GM19238 (cell line): ENCODE results near the gene GNB1L.

Source experiments
- DNase-seq: peaks from one replicate; pipeline ENCODE4 v3.0.0; 2011; ENCODE audit warnings: low spot score; ENCODE audit not compliant: insufficient read length

GNB1L gene

DNA sequence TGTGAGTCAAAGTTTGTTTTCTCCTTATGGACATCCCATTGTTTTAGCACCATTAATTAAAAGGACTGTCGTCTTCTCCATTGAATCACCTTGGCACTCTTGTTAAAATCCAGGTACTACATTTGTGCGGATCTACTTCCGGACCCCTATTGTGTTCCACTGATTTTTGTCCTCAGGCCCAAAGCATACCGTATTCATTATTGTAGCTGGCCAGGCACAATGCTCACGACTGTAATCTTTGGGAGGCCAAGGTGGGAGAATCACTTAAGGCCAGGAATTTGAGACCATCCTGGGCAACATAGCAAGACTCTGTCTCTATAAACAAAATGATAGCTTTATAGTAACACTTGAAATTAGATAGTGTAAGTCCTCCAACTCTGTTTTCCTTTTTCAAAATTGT lies 8.9 kb upstream of the GNB1L start:
- DNase-seq = no peak

DNA sequence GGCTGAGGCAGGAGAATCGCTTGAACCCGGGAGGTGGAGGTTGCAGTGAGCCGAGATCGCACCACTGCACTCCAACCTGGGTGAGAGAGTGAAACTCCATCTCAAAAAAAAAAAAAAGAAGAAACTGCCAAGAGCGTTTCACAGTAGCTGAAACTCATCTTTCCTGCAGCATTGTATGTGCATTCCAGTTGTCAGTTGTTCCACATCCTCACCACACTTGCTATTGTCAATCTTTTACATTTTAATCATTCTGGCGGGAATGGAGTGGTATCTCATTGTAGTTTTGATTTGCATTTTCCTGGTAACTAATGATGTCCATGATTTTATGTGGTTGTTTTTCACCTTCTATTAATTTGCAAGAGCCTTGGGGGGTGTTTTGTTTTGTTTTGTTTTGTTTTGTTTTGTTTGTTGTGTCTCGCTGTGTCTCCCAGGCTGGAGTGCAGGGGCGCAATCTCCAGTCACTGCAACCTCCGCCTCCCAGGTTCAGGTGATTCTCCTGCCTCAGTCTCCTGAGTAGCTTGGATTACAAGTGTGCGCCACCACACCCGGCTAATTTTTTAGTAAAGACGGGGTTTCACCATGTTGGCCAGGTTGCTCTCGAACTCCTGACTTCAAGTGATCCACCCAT lies 8.1 kb upstream of the GNB1L start:
- DNase-seq = no peak

DNA sequence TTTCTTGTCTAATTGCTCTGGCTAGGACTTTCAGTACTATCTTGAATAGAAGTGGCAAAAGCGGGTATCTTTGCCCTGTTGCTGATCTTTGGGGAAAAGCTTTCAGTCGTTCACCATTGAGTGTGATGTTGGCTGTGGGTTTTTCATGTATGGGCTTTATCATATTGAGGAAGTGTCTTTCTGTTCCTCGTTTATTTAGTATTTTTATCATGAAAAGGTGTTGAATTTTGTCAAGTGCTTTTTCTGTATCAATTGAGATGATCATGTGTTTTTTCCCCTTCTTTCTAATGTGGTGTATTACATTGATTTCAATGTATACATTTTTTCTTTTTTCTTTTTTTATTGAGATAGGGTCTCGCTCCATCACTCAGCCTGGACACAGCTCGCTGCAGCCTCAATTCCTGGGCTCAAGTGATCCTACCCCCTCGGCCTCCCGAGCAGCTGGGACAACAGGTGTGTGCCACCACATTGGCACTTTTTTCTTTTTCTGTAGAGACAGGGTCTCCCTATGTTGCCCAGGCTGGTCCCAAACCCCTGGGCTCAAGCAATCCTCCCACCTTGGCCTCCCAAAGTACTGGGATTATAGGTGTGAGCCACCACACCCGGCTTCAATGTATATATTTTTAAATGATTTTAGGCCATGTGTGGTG lies 5.3 kb upstream of the GNB1L start:
- no peak for DNase-seq

DNA sequence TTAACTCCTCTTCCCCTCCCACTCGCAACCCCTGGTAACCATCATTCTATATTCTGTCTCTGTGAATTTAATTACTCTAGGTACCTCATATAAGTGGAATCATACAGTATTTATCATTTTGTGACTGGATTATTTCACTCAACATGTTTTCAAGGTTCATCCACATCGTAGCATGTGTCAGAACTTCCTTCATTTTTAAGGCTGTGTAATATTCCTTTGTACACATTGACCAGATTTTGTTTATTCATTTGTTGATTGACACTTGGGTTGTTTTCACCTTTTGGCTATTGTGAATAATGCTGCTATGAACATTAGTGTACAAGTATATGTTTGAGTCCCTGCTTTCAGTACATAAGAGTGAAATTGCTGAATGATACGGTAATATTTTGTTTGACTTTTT lies 2.7 kb upstream of the GNB1L start:
- DNase-seq = no peak

DNA sequence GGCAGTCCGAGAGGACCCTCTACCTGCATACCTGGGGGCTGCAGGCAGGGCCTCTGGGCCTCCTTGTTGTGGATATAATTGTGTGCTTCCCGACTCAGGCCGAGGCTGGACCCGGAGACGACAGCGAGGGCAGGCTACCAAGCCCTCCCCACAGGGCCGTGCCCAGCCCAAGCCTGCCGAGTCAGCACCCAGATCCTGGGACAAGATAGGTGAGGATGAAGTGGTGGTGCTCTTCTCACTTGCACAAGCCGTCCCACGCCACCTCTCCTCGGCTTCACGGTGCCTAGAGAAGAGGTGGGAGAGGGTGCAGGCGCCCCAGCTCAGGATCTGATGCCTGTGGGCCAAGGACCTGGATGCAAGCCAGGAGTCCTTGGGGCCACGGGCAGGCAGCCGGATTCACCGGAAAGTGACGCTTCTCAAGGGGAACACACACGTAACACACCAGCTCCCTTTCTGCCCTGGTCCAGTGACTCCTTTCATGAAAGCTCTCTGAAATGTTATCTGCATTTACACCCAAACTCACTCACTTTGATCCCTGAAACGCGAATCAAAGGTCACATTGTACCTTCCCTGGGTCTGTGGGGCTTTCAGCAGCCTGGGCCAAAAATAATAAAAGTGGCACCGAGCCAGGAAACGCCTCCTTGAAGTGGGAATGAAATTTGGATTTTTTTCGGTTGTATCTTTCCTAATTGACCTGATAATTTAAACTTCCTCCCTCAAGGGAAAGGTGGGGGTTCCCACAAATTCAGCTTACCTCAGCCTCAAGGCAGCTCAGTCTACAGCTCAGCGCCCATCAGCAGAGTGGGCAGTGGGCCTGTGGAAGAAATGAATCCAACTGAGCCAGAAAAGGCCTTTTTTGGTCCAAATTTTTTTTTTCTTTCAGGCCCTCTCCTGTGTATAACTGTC lies 1.1 kb upstream of the GNB1L start:
- DNase-seq = peak; percentile 56

DNA sequence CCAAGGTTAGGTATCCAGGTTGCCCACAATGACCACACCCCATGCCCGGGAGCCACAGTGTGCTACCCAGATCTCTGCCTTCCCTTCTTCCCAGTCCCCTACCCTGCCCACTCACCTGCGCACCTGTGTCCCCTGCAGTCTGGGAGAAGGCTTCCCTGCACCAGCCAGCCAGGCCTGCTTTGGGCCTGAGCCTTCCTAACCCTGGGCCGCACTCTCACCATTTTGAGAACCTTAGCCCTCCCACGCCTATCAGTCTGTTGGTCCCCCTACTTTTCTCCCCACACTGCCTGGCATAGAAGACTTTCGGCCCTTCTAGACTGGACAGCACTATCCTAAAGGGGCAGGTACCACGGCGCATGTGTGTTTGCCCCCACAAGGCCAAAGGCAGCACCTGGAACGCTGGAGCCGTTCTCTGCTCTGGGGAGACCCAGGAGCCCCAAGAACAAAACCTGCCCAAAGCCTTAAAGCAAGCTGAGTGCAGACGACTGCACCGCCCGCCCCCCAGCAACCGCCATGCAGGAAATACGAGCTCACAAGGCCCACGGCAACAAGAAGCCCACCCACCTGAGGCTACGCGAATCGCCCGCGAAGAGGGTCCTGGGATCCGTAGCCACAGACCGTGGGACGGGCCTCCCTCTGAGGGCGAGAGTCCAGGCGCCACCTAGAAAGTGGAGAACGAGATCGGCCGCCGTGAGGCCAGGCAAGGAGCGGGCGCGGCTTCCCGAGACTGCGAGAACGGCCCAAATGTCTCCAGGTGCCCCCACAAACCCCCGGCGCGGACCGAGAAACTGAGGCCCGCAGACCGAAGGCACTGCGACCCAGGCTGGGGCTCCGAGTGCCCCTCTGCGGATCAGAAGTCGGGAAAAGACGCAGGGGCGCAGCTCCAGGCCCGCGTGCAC lies 546 bp downstream of the GNB1L start:
- no peak for DNase-seq

DNA sequence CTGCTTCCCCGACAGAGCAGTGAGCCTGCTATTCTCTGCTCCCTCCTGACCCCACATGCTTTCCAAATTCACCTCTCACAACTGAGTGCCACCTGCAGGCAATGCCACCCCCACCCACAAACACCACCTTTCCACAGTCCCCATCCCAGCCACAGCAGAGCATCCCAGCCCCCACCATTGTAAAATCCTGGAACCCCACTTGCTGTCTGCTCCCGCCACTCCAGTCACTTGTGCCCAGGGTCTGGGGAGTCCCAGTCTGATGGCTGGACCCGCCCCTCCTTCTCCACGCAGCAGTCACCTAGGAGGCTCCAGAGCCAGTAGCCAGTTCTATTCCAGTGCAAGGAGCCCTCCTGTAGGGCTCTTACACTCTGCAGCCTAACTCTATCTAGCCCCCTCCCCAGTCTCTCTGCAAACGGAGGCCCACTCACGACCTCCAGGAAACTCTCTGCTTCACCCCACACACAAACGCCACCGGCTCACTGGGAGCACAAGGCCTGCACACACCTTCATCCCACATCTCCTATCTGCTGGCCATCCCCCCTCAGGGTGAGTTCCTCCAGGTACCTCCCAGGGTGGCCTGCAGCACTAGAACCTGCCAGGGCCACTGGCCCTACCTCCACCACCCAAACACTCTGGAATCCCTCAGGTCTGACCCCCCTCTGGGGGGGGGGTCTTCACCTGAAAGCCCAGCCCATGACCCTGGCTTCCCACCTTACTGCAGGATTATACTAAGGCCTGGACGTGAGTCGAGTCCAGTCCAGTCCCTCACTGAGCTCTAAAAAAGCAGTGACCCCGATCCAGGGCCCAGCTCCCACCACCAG lies 1.4 kb downstream of the GNB1L start:
- DNase-seq = no peak

DNA sequence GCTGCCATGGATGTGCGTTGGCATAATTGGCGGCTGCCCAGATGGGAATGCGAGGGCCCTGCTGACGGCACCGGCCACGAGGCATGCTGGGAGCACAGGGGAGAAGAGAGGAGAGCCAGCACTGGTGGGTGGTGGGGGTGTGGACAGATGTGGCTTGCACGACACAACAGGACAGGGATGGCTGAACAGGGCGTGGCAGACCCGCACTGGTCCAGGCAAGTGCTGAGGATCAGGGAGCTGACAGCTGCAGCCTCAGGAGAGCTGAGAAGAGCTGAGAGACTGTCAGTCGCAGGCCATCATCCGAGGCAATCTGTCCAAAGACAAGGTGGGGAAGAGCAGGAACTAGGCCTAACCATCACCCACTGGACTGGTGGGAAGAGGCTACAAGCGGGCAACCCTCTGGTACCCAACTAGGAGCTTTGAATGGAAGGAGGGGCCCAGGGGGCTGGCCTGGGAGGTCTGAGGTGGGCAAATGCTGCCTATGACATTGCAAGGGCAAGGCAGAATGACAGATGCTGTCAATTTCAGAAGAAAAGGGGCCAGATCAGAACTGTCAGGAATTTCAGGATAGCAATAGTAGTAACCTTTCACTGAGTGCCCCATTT lies 2.4 kb downstream of the GNB1L start:
- no peak for DNase-seq

DNA sequence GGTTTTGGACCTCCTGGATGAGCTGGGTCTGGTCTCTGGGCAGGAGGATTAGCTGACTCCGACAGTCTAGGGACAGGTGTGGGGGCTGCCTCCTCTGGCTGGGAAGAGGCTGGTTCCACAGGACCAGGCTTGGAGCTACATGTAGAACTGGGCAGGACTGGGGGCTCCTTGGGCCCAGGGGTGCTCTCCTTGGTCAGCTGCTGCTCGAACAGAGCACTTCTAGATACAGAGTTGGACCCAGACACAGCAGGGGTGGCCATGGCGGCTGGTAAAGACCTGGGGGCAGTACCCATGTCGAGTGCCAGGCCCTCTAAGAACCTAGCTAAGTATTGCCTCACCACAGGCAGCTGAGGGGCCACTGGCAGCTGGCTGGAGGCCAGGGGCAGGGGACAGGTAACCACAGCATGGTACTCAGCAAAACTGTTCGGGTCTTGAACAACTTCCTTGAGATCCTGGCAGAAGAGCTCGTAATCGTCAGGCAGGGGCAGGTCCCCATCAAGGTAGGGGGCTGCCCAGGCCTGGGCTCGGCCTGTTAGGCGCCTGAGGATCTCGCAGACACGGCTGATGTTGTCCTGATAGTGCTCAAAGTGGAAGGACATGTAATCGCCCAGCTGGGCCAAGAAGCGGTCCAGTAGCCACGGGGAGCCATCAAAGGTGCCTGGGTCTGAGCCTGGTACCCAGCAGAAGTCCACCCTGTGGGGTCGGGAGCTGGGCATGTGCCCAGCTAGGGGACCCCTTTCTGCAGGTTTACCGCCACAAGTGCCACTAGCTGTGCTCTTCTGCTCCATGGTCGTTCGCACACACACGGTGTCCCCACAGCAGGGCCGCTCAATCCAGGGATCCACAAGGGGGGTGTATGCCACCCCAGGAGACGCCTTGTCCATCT lies 3.1 kb downstream of the GNB1L start:
- no peak for DNase-seq

DNA sequence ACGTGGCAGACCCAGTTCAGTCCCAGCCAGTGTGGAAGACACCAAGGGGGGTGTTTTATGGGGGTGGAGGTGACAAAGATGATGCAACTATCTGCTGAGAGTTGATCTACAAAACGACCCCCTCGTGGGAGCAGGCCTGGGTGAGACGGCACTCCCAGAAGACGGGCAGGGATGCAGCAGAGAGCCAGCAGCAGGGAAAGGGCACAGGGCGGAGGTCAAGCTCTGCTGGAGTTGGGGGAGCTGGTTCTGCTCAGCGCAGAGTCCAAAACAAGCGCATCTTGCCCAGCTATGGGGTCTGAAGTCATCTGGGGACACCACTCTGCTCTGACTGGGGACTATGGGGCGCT lies 3.9 kb downstream of the GNB1L start:
- DNase-seq = no peak

DNA sequence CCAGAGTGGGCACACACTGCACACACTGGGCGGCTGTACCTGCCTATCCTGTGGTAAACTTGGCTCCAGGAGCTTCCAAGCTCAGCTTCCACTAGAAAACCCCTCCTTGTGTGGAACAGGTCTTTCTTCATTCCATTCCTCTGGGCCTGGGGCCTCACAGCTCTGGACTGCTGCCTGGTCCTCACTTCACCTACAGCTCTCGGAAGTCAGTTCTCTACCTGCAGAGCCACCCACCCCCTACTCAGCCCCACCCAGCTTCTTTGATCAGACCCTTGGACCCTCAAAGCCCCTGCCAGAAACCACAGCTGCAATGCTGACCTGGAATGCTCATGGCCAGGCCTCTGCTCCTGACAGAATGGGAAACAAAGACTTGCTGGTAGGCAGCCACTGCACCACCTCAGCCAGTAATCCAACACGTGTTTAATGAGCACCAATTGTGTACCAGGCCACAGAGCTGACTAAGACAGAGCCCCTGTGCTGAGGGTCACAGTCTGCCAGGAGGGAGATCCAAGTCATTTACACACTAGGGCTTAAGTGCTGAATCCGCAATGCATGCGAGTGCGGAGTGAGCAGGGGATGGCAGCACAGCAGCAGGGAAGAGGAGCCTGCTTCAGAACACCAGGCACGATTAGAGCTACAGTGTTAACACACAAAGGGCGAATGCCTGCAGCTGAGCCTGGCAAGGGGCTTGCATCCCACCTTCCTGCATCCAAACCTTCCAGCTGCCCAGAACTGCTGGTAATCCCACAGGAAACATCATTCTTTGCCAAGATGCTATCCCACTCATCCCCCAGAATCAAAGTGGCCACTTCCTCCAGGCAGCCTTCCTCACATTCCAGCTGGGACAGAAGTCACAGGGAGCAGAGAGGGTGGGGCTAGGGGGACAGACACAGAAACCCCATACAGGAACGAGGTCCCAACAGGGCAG lies 4.6 kb downstream of the GNB1L start:
- no peak for DNase-seq

DNA sequence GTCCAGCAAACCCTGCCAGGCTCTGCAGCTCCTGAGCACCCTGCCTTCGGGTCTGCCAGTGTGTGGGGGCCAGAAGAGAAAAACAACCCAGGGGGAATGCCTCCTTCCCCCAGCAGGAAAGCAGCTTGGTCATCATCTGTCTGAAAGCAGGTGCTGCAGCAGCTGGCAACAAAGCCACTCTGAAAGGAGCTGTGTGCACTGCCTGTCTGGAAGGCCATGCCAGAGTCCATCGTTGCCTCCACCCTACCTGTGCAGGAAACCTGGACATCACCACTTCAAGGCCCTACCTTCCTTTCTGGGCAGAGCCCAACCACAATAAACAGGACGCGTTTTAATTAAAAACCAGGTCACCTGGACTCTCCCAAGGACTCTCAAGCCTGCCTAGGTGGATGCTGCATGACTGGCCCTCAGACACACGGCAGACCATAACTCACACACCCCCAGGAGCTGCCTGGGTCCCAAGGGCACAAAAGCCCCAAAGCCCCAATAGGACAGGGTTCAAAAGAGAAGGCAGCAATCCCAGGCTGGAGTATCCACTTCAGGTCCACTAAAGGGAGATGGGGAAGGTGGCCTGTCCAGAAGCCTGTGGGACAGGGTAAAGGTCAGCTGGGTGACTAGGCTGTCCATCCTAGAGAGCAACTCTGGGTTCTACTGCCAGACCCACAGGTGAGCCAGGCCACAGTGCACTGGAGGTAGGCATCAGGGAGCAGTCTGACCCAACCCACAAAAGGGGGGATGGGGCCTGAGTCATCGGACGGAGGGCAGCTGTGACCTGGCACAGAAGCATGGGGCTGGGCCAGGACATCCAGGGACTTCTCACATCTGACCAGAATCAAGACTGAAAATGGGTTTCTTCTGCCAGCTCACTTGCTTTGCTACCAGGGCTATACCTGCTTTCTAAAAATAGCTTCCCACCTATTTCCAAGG lies 6.1 kb downstream of the GNB1L start:
- no peak for DNase-seq

DNA sequence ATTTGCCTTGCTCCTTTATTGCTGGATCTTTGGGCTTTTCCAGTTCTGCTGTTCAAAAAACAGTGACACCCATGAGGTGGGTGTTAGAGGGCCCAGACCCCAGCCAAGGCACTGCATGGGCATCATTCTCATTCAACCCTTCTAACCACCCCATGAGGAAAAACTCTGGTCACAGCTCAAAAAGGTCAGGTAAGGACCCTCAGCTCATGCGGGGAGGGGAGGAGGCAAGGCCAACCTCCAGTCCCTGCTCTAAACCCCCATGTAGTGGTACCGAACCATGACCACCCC lies 7.4 kb downstream of the GNB1L start:
- DNase-seq = no peak

DNA sequence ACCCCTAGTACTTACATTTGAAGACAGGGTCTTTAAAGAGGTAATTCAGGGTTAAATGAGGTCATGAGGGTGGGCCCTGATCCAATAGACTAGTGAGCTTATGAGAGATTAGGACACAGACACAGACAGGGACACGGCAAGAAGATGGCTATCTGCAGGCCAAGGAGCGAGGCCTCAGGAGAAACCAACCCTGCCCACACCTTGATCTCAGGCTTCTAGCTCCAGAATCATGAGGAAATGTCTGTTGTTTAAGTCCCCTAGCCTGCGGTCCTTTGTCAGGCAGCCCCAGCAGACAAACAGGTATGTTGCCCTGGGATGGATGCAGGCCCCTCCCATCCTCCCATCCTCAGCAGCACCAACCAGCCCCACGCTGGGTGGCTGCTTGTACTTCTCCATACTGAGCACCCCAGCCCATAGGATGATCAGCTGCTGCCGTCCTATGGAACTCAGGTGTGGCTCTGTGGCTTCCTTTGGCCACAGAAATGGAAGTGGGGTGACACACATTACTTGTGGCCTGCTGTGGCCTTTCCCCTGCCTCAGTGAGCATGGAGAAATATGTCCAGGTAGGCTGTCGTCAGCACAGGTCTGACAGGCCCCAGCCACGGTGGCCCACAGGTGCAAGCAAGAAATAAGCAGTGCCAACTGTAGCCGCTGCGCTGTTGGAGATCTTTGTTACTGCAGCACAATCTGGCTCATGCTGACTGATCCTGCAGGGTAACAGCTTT lies 7.9 kb downstream of the GNB1L start:
- DNase-seq = no peak

DNA sequence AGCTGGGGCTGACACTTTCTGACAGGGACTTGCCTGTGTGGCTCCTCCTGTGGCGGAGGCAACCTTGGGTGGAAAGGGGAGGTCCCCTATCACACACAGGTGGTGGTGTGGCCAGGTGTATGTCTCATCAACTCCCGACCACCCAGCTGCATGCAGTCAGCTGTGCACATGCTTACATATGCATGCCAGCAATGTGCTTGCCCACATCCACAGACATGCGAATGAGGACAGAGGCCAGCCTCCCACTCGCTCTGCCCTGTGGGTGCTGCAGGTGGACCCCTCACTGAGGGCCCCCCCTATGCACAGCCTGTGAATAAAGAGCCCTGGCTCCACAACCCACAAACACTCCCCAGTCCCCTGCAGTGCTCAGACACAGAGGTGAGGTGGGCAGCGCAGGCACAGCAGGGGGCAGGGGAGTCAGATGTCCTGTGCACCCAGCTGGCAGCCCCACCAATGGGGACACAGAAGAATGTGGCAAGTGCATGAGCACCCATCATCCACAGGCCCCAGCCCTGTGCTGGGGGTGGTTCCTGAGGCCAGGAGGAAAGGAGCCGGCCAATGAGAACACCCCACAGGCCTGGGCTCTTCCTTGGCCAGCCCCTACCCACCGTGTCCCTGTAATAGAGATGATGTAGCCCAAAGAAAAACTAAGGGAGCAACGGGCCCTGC lies 9.5 kb downstream of the GNB1L start:
- no peak for DNase-seq

DNA sequence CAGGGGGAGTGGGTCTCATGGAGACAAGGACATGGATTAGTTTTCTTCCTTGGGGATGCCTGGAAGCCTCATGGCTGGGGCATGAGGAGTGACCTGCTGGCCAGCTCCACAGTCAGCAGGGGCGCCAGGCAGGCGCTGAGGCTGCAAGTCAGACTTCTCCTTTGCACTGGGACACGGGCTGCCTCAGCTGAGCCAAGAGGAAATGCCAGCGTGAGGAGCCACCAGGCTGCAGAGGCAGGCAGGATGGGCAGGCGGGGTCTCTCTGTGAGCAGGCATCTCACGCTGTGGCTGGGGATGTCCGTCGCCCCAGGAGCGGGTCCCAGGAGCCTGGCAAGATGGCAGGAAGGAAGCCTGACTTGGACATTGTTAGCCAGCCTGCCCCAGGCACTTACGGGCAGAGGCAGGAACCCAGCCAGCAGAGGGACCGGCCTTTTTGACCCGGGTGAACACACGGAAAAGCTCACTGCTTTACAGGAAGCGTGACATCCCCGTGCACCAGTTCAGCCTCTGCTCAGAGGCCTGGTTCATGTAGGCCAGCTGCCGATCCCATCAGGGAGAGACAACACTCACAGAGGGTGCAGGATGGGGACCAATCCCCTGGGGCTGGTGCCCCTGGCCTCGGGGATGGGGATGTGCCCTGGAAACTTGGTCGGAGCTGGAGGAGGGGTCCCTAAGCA lies 10.2 kb downstream of the GNB1L start:
- DNase-seq = no peak
